IMR-90 (cell line): ENCODE data around the gene ZNF554. TPM values are rescaled to one million over a fixed set of nuclear protein-coding genes. Genes with fewer than 3 reads are reported as not detected.

Source experiments
- ATAC-seq: fragments of 200-7000 bp; cut with Tn5 transposase; 2 replicates; pipeline ENCODE4 v1.9.1; 2020; ENCODE audit warnings: low read depth, mild to moderate bottlenecking, moderate library complexity
- BruUV-seq: library from RNA; stranded (reverse); fragments of 400-500 nt; replicated peaks from 2 replicates; lab custom pipeline; 2021; lab: Mats Ljungman, UMichigan
- CTCF ChIA-PET: fragments of 300-600 bp; formaldehyde crosslinking; extraction: SDS; loops from one replicate; lab custom pipeline; 2021; ENCODE audit warnings: antibody characterized with exemption; lab: Yijun Ruan, JAX
- POLR2A ChIA-PET: fragments of 300-600 bp; sonication (Branson Sonifier 250); formaldehyde crosslinking; loops from one replicate; lab custom pipeline; 2022; ENCODE audit warnings: antibody characterized with exemption; ENCODE audit not compliant: unreplicated experiment; lab: Charles Lee
- DNase-seq: peaks from one replicate; pipeline ENCODE4 v3.0.0; 2013
- H2AFZ ChIP-seq: replicated peaks from 2 replicates; pipeline ENCODE3; 2013; ENCODE audit warnings: low read length, mild to moderate bottlenecking; ENCODE audit not compliant: poor library complexity
- H2AK5ac ChIP-seq: 2 replicates; pipeline ENCODE4 v1.6.1; 2013; ENCODE audit warnings: low read depth, low read length, inconsistent platforms
- H2AK9ac ChIP-seq: replicated peaks from 2 replicates; pipeline ENCODE3; 2013; ENCODE audit warnings: mild to moderate bottlenecking, low read depth, low read length, moderate library complexity; ENCODE audit not compliant: poor library complexity
- H2BK120ac ChIP-seq: 2 replicates; pipeline ENCODE4 v1.6.1; 2013; ENCODE audit warnings: low read depth, low read length, inconsistent platforms
- H2BK15ac ChIP-seq: 3 replicates; pipeline ENCODE4 v1.6.1; 2013; ENCODE audit warnings: low read depth, low read length, inconsistent platforms
- H2BK20ac ChIP-seq: 2 replicates; pipeline ENCODE4 v1.6.1; 2013; ENCODE audit warnings: low read depth, mild to moderate bottlenecking, inconsistent platforms, low read length, moderate library complexity
- H2BK5ac ChIP-seq: 2 replicates; pipeline ENCODE4 v1.6.1; 2013; ENCODE audit warnings: mild to moderate bottlenecking, low read depth, low read length, inconsistent platforms; ENCODE audit not compliant: poor library complexity, severe bottlenecking
- H3K14ac ChIP-seq: replicated peaks from 2 replicates; pipeline ENCODE4 v1.6.1; 2013; ENCODE audit warnings: low read depth, low read length, inconsistent platforms
- H3K18ac ChIP-seq: 2 replicates; pipeline ENCODE4 v1.6.1; 2013; ENCODE audit warnings: low read depth, low read length, control low read depth
- H3K23ac ChIP-seq: 2 replicates; pipeline ENCODE4 v1.6.1; 2013; ENCODE audit warnings: low read depth, low read length, inconsistent platforms
- H3K27ac ChIP-seq: 2 replicates; pipeline ENCODE4 v1.5.1; 2013; ENCODE audit warnings: mild to moderate bottlenecking, control low read depth, low read length; ENCODE audit not compliant: insufficient read depth
- H3K27me3 ChIP-seq: 2 replicates; pipeline ENCODE4 v1.6.1; 2013; ENCODE audit warnings: low read length; ENCODE audit not compliant: control insufficient read depth, insufficient read depth
- H3K36me3 ChIP-seq: 2 replicates; pipeline ENCODE4 v1.6.1; 2013; ENCODE audit warnings: low read length, mixed read lengths; ENCODE audit not compliant: control insufficient read depth, insufficient read depth
- H3K4ac ChIP-seq: 2 replicates; pipeline ENCODE4 v1.6.1; 2013; ENCODE audit warnings: low read depth, low read length, inconsistent platforms
- H3K4me1 ChIP-seq: 2 replicates; pipeline ENCODE4 v1.6.1; 2013; ENCODE audit warnings: low read length, mixed read lengths; ENCODE audit not compliant: control insufficient read depth, insufficient read depth
- H3K4me2 ChIP-seq: 2 replicates; pipeline ENCODE4 v1.6.1; 2013; ENCODE audit warnings: low read depth, mild to moderate bottlenecking, control low read depth, low read length, moderate library complexity
- H3K4me3 ChIP-seq: 2 replicates; pipeline ENCODE4 v1.5.1; 2013; ENCODE audit warnings: low read depth, mild to moderate bottlenecking, control low read depth, low read length, moderate library complexity; ENCODE audit not compliant: insufficient read depth
- H3K56ac ChIP-seq: 2 replicates; pipeline ENCODE4 v1.6.1; 2013; ENCODE audit warnings: low read length, inconsistent platforms; ENCODE audit not compliant: insufficient read depth; ENCODE audit errors: extremely low read depth
- H3K79me1 ChIP-seq, 2 experiments: 2 replicates each; pipeline ENCODE4 v1.6.1; 2013; ENCODE audit warnings: low read length in 2 of 2, inconsistent platforms in 1 of 2, low read depth in 1 of 2
- H3K9ac ChIP-seq: 2 replicates; pipeline ENCODE4 v1.6.1; 2013; ENCODE audit warnings: low read depth, low read length, control low read depth
- H3K9me1 ChIP-seq: 2 replicates; pipeline ENCODE4 v1.6.1; 2013; ENCODE audit warnings: low read length, inconsistent platforms; ENCODE audit not compliant: insufficient read depth
- H3K9me3 ChIP-seq: 2 replicates; pipeline ENCODE4 v1.6.1; 2013; ENCODE audit warnings: low read length; ENCODE audit not compliant: control insufficient read depth, insufficient read depth
- H4K20me1 ChIP-seq: 2 replicates; pipeline ENCODE4 v1.6.1; 2013; ENCODE audit warnings: low read length, inconsistent platforms; ENCODE audit not compliant: insufficient read depth
- H4K5ac ChIP-seq: 2 replicates; pipeline ENCODE4 v1.6.1; 2013; ENCODE audit warnings: mild to moderate bottlenecking, low read depth, low read length, control low read depth
- H4K8ac ChIP-seq, 2 experiments: 2 replicates each; pipeline ENCODE4 v1.6.1; 2013; ENCODE audit warnings: low read depth in 2 of 2, low read length in 2 of 2, control low read depth in 1 of 2, inconsistent platforms in 1 of 2
- H4K91ac ChIP-seq: 2 replicates; pipeline ENCODE4 v1.6.1; 2013; ENCODE audit warnings: low read depth, low read length, inconsistent platforms; ENCODE audit not compliant: insufficient read depth
- BHLHE40 ChIP-seq: fragments of 150-350 bp; IDR thresholded peaks from 2 replicates; pipeline ENCODE4 v1.6.1; 2016; ENCODE audit warnings: mild to moderate bottlenecking, low read depth, low read length
- CEBPB ChIP-seq: IDR thresholded peaks from 2 replicates; pipeline ENCODE4 v1.6.1; 2012; ENCODE audit warnings: low read depth, low read length, improper control_type of control experiment
- CHD1 ChIP-seq: IDR thresholded peaks from 2 replicates; pipeline ENCODE4 v1.6.1; 2012; ENCODE audit warnings: low read depth, low read length, improper control_type of control experiment
- FOS ChIP-seq: fragments of 150-350 bp; IDR thresholded peaks from 2 replicates; pipeline ENCODE4 v1.6.1; 2016; ENCODE audit warnings: low read depth, low read length
- MAFK ChIP-seq: IDR thresholded peaks from 2 replicates; pipeline ENCODE4 v1.6.1; 2012; ENCODE audit warnings: low read depth, low read length, improper control_type of control experiment
- MAZ ChIP-seq: IDR thresholded peaks from 2 replicates; pipeline ENCODE4 v1.6.1; 2012; ENCODE audit warnings: low read depth, mild to moderate bottlenecking, low read length, improper control_type of control experiment, moderate library complexity, borderline replicate concordance
- MXI1 ChIP-seq: IDR thresholded peaks from 2 replicates; pipeline ENCODE4 v1.6.1; 2012; ENCODE audit warnings: low read depth, mild to moderate bottlenecking, low read length, moderate library complexity, borderline replicate concordance
- NFE2L2 ChIP-seq: fragments of 150-350 bp; IDR thresholded peaks from 2 replicates; pipeline ENCODE4 v1.6.1; 2016; ENCODE audit warnings: low read depth, mild to moderate bottlenecking, low read length
- POLR2A ChIP-seq: IDR thresholded peaks from 2 replicates; pipeline ENCODE4 v1.6.1; 2012; ENCODE audit warnings: mild to moderate bottlenecking, low read depth, low read length
- RAD21 ChIP-seq: IDR thresholded peaks from 2 replicates; pipeline ENCODE4 v1.6.1; 2012; ENCODE audit warnings: low read length, improper control_type of control experiment
- RCOR1 ChIP-seq: IDR thresholded peaks from 2 replicates; pipeline ENCODE4 v1.6.1; 2012; ENCODE audit warnings: mild to moderate bottlenecking, low read length, improper control_type of control experiment; ENCODE audit not compliant: insufficient replicate concordance
- RFX5 ChIP-seq: IDR thresholded peaks from 2 replicates; pipeline ENCODE4 v1.8.0; 2012; ENCODE audit warnings: low read depth, mild to moderate bottlenecking, low read length, moderate library complexity
- SMC3 ChIP-seq: fragments of 150-350 bp; IDR thresholded peaks from 2 replicates; pipeline ENCODE4 v1.6.1; 2016; ENCODE audit warnings: low read depth, mild to moderate bottlenecking, antibody characterized with exemption, low read length, moderate library complexity
- USF2 ChIP-seq: fragments of 150-350 bp; IDR thresholded peaks from 2 replicates; pipeline ENCODE4 v1.6.1; 2017; ENCODE audit warnings: mild to moderate bottlenecking, antibody characterized with exemption, low read length, low read depth
- WGBS, 2 experiments: methylation state at CpG; one replicate each; pipeline versions ENCODE4 v1.1.5 to v1.1.7; 2013; ENCODE audit warnings: missing lambda C conversion rate in 2 of 2; ENCODE audit not compliant: insufficient read length in 1 of 2; ENCODE audit errors: extremely low coverage in 2 of 2; 5-methylcytosine and 5-hydroxymethylcytosine counted together
- dilution Hi-C: fragments of 300-500 bp; cut with HindIII; formaldehyde crosslinking; loops from one replicate; pipeline ENCODE4 v1.14.3; 2018; ENCODE audit warnings: low sequenced_read_pairs; ENCODE audit not compliant: unreplicated experiment
- in situ Hi-C: fragments of 300-500 bp; cut with MboI; formaldehyde crosslinking; loops from 3 replicates; pipeline ENCODE4 v1.14.3; 2019; ENCODE audit warnings: low sequenced_read_pairs, inconsistent platforms, mixed read lengths
- intact Hi-C: fragments of 100-400 bp; cut with micrococcal nuclease; formaldehyde crosslinking; loops from 2 replicates; pipeline ENCODE4 v1.10.0; 2022
- polyA plus RNA-seq, 3 experiments: library from polyadenylated mRNA; depleted of rRNA; stranded (reverse); fragments of >200 nt; gene quantifications; 2 replicates each; pipeline ENCODE4 v1.2.3, GENCODE V29; 2012; ENCODE audit warnings: low replicate concordance in 1 of 3
- total RNA-seq: library from RNA; depleted of rRNA; stranded (reverse); fragments of >200 nt; gene quantifications from 2 replicates; pipeline ENCODE4 v1.2.3, GENCODE V29; 2012
- TF ChIP-seq, protein P1 (sequence below): fragments of 150-350 bp; IDR thresholded peaks from 2 replicates; pipeline ENCODE4 v1.6.1; 2016; ENCODE audit warnings: low read depth, mild to moderate bottlenecking, low read length, moderate library complexity, borderline replicate concordance
- TF ChIP-seq, protein P2 (sequence below): conservative IDR thresholded peaks from 2 replicates; pipeline ENCODE4 v1.5.1; 2012; ENCODE audit warnings: mild to moderate bottlenecking, low read depth, low read length, improper control_type of control experiment

The ZNF554 gene
- total and polyA plus RNA-seq, 2 of the 4 experiments (the other 2 are of a cell fraction), result 1.5 to 3.0 TPM

DNA sequence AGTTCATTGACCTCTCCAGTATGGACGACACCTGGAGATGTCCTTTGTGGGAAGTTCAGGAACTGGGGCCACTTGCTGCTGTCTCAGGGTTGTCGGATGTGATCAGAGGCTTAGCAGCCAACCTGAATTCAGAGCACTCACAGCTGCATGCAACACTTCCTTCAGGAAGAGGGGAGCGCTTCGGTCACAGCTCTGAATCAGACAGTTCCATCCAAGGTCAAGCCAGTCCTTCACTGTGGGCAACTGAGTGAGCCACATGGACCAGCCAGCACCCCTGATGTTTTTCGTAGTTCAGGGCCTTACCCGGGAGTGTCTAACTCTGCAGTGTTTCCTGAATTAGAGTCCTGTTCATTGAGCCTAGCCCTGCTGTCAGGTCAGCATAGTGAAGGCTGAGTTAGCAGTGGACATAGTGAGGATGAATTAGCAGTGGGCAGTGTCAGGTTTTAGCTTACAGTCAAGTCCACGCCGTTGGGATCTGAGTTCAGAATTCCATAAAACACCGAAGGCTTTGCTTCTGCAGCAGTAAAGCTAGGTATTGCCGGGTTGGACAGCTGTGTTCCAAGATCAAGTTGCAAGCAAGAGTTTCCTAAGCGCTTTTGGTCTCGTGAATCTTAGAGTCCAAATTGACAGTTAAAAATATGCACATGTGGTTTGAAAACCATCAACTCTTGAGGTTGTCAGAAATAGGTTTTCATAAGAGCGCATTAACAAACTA, 26.7 kb downstream of the ZNF554 start:
- Histone ChIP-seq H3K36me3 (peaks cover 27% of the 10 kb centered on the region), H3K4me2 (no peak overlapping the region), H4K20me1 (no peaks in the 10 kb centered on the region), H2AFZ (no peak overlapping the region), H2BK5ac (no peak overlapping the region), H3K14ac (no peak overlapping the region), H3K4ac (no peak overlapping the region), H3K9ac (no peak overlapping the region), H2AK5ac (no peak overlapping the region), H3K23ac (no peak overlapping the region), H4K8ac (no peak overlapping the region), H3K9me1 (no peaks in the 10 kb centered on the region), H2AK9ac (no peak overlapping the region), H4K5ac (no peak overlapping the region), H3K4me3 (no peak overlapping the region), H3K18ac (no peak overlapping the region), H3K4me1 (peaks cover 5% of the 10 kb centered on the region), H2BK120ac (no peak overlapping the region), H3K9me3 (peaks cover 52% of the 10 kb centered on the region), H4K91ac (no peak overlapping the region), H3K27me3 (no peaks in the 10 kb centered on the region), H3K79me1 (peaks cover 35 to 62% of the 10 kb centered on the region in 2 experiments), H2BK15ac (no peak overlapping the region), H3K56ac (no peak overlapping the region), H3K27ac (no peak overlapping the region), H2BK20ac (no peak overlapping the region)
- no peak for DNase-seq
- in situ Hi-C loops (no loop called here), dilution Hi-C loops (no loop called here), intact Hi-C loops (no loop called here)
- no peak for ATAC-seq
- 93% methylated on average over 9 of the region's 13 CpGs; no CpG with 5 or more reads in 1 of the 2 experiments for WGBS, 2 experiments
- no TSS peak for BruUV-seq
- CTCF ChIA-PET, result no interaction called here
- POLR2A ChIA-PET, result interaction anchor here (0.6 kb wide), 1 partner anchor 22 kb away, joined by 3 read pairs; no protein-coding TSS in a partner anchor
- no peak for TF ChIP-seq RFX5
- no peak for TF ChIP-seq POLR2A
- no peak for TF ChIP-seq USF2
- TF ChIP-seq NFE2L2, result no peak
- no peak for TF ChIP-seq SMC3
- TF ChIP-seq, protein P1, sequence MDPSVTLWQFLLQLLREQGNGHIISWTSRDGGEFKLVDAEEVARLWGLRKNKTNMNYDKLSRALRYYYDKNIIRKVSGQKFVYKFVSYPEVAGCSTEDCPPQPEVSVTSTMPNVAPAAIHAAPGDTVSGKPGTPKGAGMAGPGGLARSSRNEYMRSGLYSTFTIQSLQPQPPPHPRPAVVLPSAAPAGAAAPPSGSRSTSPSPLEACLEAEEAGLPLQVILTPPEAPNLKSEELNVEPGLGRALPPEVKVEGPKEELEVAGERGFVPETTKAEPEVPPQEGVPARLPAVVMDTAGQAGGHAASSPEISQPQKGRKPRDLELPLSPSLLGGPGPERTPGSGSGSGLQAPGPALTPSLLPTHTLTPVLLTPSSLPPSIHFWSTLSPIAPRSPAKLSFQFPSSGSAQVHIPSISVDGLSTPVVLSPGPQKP, result no peak
- no peak for TF ChIP-seq CHD1
- no peak for TF ChIP-seq MAFK
- no peak for TF ChIP-seq CEBPB
- no peak for TF ChIP-seq FOS
- TF ChIP-seq BHLHE40, result no peak
- TF ChIP-seq MAZ, result no peak
- TF ChIP-seq, protein P2, sequence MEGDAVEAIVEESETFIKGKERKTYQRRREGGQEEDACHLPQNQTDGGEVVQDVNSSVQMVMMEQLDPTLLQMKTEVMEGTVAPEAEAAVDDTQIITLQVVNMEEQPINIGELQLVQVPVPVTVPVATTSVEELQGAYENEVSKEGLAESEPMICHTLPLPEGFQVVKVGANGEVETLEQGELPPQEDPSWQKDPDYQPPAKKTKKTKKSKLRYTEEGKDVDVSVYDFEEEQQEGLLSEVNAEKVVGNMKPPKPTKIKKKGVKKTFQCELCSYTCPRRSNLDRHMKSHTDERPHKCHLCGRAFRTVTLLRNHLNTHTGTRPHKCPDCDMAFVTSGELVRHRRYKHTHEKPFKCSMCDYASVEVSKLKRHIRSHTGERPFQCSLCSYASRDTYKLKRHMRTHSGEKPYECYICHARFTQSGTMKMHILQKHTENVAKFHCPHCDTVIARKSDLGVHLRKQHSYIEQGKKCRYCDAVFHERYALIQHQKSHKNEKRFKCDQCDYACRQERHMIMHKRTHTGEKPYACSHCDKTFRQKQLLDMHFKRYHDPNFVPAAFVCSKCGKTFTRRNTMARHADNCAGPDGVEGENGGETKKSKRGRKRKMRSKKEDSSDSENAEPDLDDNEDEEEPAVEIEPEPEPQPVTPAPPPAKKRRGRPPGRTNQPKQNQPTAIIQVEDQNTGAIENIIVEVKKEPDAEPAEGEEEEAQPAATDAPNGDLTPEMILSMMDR, result no peak
- TF ChIP-seq RCOR1, result no peak
- TF ChIP-seq MXI1, result no peak
- no peak for TF ChIP-seq RAD21
